K562 (cell line): ENCODE data around the gene TRIP10. TPM values are rescaled to one million over a fixed set of nuclear protein-coding genes. Genes with fewer than 3 reads are reported as not detected.

ENCODE experiments used
- ATF2 ChIP-seq: sonication (generic); formaldehyde crosslinking; IDR thresholded peaks from 2 replicates; pipeline ENCODE4 v1.8.1; 2022; ENCODE audit warnings: missing genetic modification reagents
- CBX3 ChIP-seq, 2 experiments: IDR thresholded peaks; 1 replicate in 1 of 2; 2 replicates in 1 of 2; pipeline ENCODE4 v1.6.1; 2012; ENCODE audit warnings: inconsistent platforms in 2 of 2, low read length in 2 of 2, borderline replicate concordance in 1 of 2, control low read depth in 1 of 2
- CC2D1A ChIP-seq: fragments of 450-650 bp; IDR thresholded peaks from 2 replicates; pipeline ENCODE4 v1.6.1; 2017; ENCODE audit warnings: mild to moderate bottlenecking
- CCAR2 ChIP-seq: fragments of 200-400 bp; formaldehyde crosslinking; IDR thresholded peaks from 2 replicates; pipeline ENCODE4 v1.6.1; 2017; ENCODE audit warnings: mild to moderate bottlenecking, low read depth, low read length
- FOSL1 ChIP-seq: fragments of 200-800 bp; sonication (Bioruptor generic); conservative IDR thresholded peaks from 2 replicates; pipeline ENCODE4 v1.6.1; 2016; ENCODE audit warnings: missing genetic modification characterization, missing compliant biosample characterization
- GTF2F1 ChIP-seq: IDR thresholded peaks from 2 replicates; pipeline ENCODE4 v1.6.1; 2011; ENCODE audit warnings: low read depth, low read length, improper control_type of control experiment
- KLF1 ChIP-seq: fragments of 450-650 bp; IDR thresholded peaks from 2 replicates; pipeline ENCODE4 v1.6.1; 2016; ENCODE audit warnings: missing genetic modification characterization, missing compliant biosample characterization
- KLF13 ChIP-seq: fragments of 450-650 bp; IDR thresholded peaks from 2 replicates; pipeline ENCODE4 v1.6.1; 2016; ENCODE audit warnings: missing genetic modification characterization, low read depth, mild to moderate bottlenecking, missing compliant biosample characterization, moderate library complexity, borderline replicate concordance
- POLR2A ChIP-seq: fragments of 450-650 bp; conservative IDR thresholded peaks from 2 replicates; pipeline ENCODE4 v1.6.1; 2016
- POU5F1 ChIP-seq: fragments of 150-350 bp; IDR thresholded peaks from 2 replicates; pipeline ENCODE4 v1.6.1; 2014; ENCODE audit warnings: borderline replicate concordance, low read length, low read depth, mild to moderate bottlenecking; ENCODE audit not compliant: partially characterized antibody
- RBBP5 ChIP-seq: fragments of 200-600 bp; sonication (generic); IDR thresholded peaks from 2 replicates; pipeline ENCODE4 v1.6.1; 2012; ENCODE audit warnings: borderline replicate concordance, mild to moderate bottlenecking, low read length, control low read depth, inconsistent platforms; ENCODE audit not compliant: insufficient read depth, poor library complexity, severe bottlenecking
- SMARCA5 ChIP-seq: fragments of 450-650 bp; IDR thresholded peaks from 2 replicates; pipeline ENCODE4 v1.6.1; 2016
- U2AF2 ChIP-seq: fragments of 200-400 bp; formaldehyde crosslinking; optimal IDR thresholded peaks from 2 replicates; pipeline ENCODE3; 2017; ENCODE audit warnings: low read depth, mild to moderate bottlenecking, low read length
- ZBTB2 ChIP-seq: fragments of 450-650 bp; IDR thresholded peaks from 2 replicates; pipeline ENCODE4 v1.6.1; 2016; ENCODE audit warnings: antibody characterized with exemption
- ZNF239 ChIP-seq: fragments of 250-450 bp; sonication (Bioruptor Pico); IDR thresholded peaks from 2 replicates; pipeline ENCODE4 v1.4.0; 2020; ENCODE audit warnings: mild to moderate bottlenecking
- ZNF24 ChIP-seq: fragments of 450-650 bp; IDR thresholded peaks from 2 replicates; pipeline ENCODE4 v1.6.1; 2016
- ZNF644 ChIP-seq: fragments of 200-800 bp; sonication (Bioruptor generic); IDR thresholded peaks from 2 replicates; pipeline ENCODE4 v1.6.1; 2016; ENCODE audit warnings: low read depth, missing genetic modification characterization, missing compliant biosample characterization
- ZSCAN32 ChIP-seq: fragments of 450-650 bp; formaldehyde crosslinking; IDR thresholded peaks from 2 replicates; pipeline ENCODE4 v1.4.0; 2020; ENCODE audit warnings: mild to moderate bottlenecking, moderate library complexity
- polyA plus RNA-seq, 8 experiments: library from polyadenylated mRNA; depleted of rRNA in 4 of 8; stranded (reverse) in 5 of 8; unstranded in 3 of 8; fragments of >200 nt; fragmentation: Nextera tagmentation in 2 of 8; fragmentation: Illumina TruSeq in 1 of 8; extraction: Ambion mirVana in 2 of 8; extraction: Trizol in 1 of 8; gene quantifications; 2 replicates each; pipeline versions ENCODE4 v1.2.1 to v1.2.3, GENCODE V29; 2011 to 2014; ENCODE audit warnings: inconsistent platforms in 1 of 8, missing spikeins in 1 of 8
- total RNA-seq, 7 experiments: library from RNA; depleted of rRNA in 6 of 7; stranded (reverse); fragments of >200 nt in 6 of 7; fragmentation: Illumina TruSeq in 2 of 7; extraction: Trizol in 2 of 7; gene quantifications; 2 replicates each; pipeline versions ENCODE4 v1.2.1 to v1.2.3, GENCODE V29; 2011 to 2021; ENCODE audit warnings: low replicate concordance in 1 of 7
- TF ChIP-seq, protein P1 (sequence below): fragments of 250-450 bp; sonication (Bioruptor Pico); IDR thresholded peaks from 2 replicates; pipeline ENCODE4 v1.5.0; 2021; ENCODE audit warnings: mild to moderate bottlenecking, moderate library complexity
- TF ChIP-seq, protein P2 (sequence below): conservative IDR thresholded peaks from 2 replicates; pipeline ENCODE4 v1.6.1; 2011; ENCODE audit warnings: low read depth, mild to moderate bottlenecking, low read length; ENCODE audit not compliant: control insufficient read depth

The TRIP10 gene
- total and polyA plus RNA-seq, 9 of the 15 experiments (the other 6 are each of a cell fraction or from before 2014, with no cell fraction given), result 1.2 to 66.8 (median 36.1) TPM

DNA sequence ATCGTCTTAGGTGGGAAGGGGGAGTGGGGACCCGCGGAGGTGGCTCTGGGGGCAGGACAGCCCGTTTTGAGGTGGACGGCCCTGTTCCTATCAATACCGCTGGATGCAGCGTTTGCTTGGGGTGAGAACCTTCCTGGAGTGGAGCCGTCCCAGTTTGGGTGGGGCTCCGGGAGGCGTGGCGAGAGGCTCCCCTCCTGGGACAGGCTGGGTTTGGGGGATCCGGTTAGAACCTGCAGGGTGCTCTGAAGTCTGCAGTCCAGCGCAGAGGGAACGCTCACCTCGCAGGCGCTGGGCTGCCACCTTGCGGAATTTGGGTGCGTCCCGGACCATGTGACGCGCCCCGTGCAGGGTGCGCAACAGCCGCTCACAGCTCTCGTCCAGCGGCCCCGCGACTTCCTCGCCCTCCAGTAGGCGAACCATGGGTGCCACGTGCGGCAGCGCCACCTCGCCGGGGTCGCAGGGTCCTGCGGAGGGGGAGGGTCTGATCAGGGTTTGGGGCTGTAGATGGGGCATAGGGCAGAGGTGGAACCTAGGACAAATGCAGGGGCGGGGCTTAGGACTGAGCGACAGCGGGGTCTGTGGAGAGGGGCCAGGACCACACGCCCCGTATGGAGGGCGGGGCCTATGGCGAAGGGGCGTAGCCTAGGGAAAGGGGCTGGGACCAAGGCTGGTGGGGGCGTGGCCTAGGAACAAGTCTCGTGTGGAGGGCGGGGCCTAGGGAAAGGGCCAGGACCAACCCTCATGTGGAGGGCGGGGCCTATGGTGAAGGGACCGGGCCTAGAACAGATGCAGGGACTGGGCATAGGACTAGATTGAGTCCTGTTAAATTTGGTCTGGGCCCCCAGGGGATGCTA is 13.9 kb downstream of the TRIP10 start (continued):
- TF ChIP-seq ZBTB2, result peak; percentile 63; the same call in 1 of the 2 replicates
- no peak for TF ChIP-seq CCAR2
- TF ChIP-seq ZNF239 (CRISPR knock-in tag), result peak; percentile 24; the same call in 1 of the 2 replicates
- TF ChIP-seq KLF1 (tag), result peak; percentile 55; the same call in 1 of the 2 replicates
- TF ChIP-seq FOSL1 (tag), result no peak
- no peak for TF ChIP-seq ATF2 (CRISPR knock-in tag)
- TF ChIP-seq, protein P1, sequence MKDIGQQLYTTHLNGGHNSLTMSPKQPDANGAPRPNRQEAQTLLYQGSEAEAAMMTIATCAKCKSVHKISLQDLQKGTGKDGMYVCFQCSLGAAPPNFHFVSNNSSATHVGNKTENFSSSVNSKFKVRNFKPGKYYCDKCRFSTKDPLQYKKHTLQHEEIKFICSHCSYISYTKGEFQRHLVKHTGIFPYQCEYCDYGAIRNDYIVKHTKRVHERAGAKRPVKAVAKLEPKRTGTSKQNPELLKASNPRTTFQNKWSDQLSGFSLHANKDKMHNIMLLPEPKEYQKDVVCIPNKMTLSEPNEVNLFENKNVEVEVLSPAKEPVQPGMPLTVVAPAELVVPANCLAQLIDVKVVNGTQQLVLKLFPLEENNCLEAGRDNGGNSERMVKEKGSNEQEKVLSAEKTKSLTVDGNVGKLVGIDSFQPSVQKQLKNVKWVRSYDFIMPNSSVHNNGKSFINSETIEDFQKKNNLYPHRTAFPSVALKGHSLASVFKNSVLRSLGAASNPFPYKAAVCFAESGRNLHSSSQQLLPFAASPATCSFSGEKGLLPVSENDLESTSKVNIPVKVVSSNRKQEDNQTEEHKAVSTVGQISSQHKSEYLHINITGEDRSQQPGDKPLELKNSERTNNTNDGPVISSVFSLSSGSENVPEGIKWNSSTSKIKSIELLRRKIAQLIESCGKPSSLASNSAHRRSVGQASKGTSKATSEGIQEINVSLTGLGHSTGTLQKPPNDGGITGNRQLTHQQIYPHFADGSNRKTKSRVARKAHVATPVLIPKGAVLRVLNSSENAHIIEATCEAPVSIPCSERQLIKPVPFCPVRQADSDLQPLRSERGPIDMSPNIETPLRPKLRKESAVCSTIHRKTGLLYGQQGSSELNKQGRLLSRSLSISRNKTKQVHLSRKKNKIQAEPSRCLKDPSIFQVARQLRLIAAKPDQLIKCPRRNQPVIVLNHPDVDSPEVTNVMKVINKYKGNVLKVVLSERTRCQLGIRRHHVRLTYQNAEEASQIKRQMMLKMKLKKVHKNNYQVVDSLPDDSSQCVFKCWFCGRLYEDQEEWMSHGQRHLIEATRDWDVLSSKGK (CRISPR knock-in tag), result no peak
- TF ChIP-seq RBBP5, result peak; percentile 37
- no peak for TF ChIP-seq ZSCAN32 (CRISPR knock-in tag)
- no peak for TF ChIP-seq U2AF2
- TF ChIP-seq SMARCA5, result peak; percentile 49; the same call in 1 of the 2 replicates
- TF ChIP-seq, protein P2, sequence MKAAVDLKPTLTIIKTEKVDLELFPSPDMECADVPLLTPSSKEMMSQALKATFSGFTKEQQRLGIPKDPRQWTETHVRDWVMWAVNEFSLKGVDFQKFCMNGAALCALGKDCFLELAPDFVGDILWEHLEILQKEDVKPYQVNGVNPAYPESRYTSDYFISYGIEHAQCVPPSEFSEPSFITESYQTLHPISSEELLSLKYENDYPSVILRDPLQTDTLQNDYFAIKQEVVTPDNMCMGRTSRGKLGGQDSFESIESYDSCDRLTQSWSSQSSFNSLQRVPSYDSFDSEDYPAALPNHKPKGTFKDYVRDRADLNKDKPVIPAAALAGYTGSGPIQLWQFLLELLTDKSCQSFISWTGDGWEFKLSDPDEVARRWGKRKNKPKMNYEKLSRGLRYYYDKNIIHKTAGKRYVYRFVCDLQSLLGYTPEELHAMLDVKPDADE, result peak; percentile 51
- no peak; the same call in 1 of the 2 replicates for TF ChIP-seq CC2D1A
- TF ChIP-seq ZNF644, result no peak
- peak in 1 of 2 experiments; percentile 88; a peak in 2 of 3 replicates for TF ChIP-seq CBX3 (IDR thresholded peaks at IDR 0.05; ENCODE audit: borderline replicate concordance in 1 of 2, low read length in 2 of 2)
- no peak for TF ChIP-seq GTF2F1
- TF ChIP-seq POLR2A, result peak; percentile 67
- no peak for TF ChIP-seq ZNF24
- no peak for TF ChIP-seq POU5F1
- TF ChIP-seq KLF13 (tag), result no peak; the same call in none of the 2 replicates
